Liver (tissue), 9 donors: Measurements from ENCODE around the gene ANKZF1. TPM values are rescaled to one million over a fixed set of nuclear protein-coding genes. Genes with fewer than 3 reads are reported as not detected.

Experiments used
- DNase-seq: peaks from one replicate; pipeline ENCODE4 v3.0.0-alpha.2; 2017; ENCODE audit warnings: low spot score
- H3K27ac ChIP-seq, 2 donors: one replicate each; pipeline ENCODE4 v1.7.0; 2013; ENCODE audit warnings: inconsistent platforms in 2 of 2, low read length in 2 of 2, control low read depth in 1 of 2, low read depth in 1 of 2, mild to moderate bottlenecking in 1 of 2
- H3K27me3 ChIP-seq, 4 donors: one replicate each; pipeline versions ENCODE4 v1.6.1 to v1.7.0; 2013; ENCODE audit warnings: low read length in 3 of 4, inconsistent platforms in 1 of 4, mild to moderate bottlenecking in 1 of 4, moderate library complexity in 1 of 4; ENCODE audit not compliant: control insufficient read depth in 4 of 4, insufficient read depth in 4 of 4
- H3K36me3 ChIP-seq, 4 donors: one replicate each; pipeline versions ENCODE4 v1.6.1 to v1.7.0; 2013; ENCODE audit warnings: low read length in 3 of 4, mild to moderate bottlenecking in 3 of 4, low read depth in 1 of 4, moderate library complexity in 1 of 4; ENCODE audit not compliant: control insufficient read depth in 4 of 4, insufficient read depth in 3 of 4
- H3K4me1 ChIP-seq, 4 donors: one replicate each; pipeline versions ENCODE4 v1.6.1 to v1.7.0; 2013; ENCODE audit warnings: low read length in 3 of 4, mild to moderate bottlenecking in 3 of 4, moderate library complexity in 1 of 4; ENCODE audit not compliant: control insufficient read depth in 4 of 4, insufficient read depth in 4 of 4
- H3K4me3 ChIP-seq, 3 donors: one replicate each; pipeline versions ENCODE4 v1.6.1 to v1.7.0; 2013; ENCODE audit warnings: low read length in 3 of 3, control low read depth in 1 of 3, low read depth in 1 of 3, mild to moderate bottlenecking in 1 of 3
- H3K9ac ChIP-seq, 2 donors: one replicate each; pipeline ENCODE4 v1.7.0; 2013; ENCODE audit warnings: low read length in 2 of 2, mild to moderate bottlenecking in 2 of 2, moderate library complexity in 2 of 2, control low read depth in 1 of 2, low read depth in 1 of 2
- H3K9me3 ChIP-seq, 4 donors: one replicate each; pipeline versions ENCODE4 v1.6.1 to v1.7.0; 2013; ENCODE audit warnings: low read length in 3 of 4; ENCODE audit not compliant: control insufficient read depth in 4 of 4
- EGR1 ChIP-seq, 2 donors: IDR thresholded peaks; 2 replicates each; pipeline ENCODE4 v1.6.1; 2016 to 2018; ENCODE audit warnings: antibody characterized with exemption in 2 of 2, low read depth in 2 of 2
- FOXA1 ChIP-seq: IDR thresholded peaks from 2 replicates; pipeline ENCODE4 v1.6.1; 2016; ENCODE audit warnings: antibody characterized with exemption
- FOXA2 ChIP-seq: IDR thresholded peaks from 2 replicates; pipeline ENCODE4 v1.6.1; 2016; ENCODE audit warnings: antibody characterized with exemption
- GABPA ChIP-seq, 2 donors: IDR thresholded peaks in 1 of 2; conservative IDR thresholded peaks in 1 of 2; 2 replicates each; pipeline ENCODE4 v1.6.1; 2016; ENCODE audit warnings: antibody characterized with exemption in 2 of 2, mild to moderate bottlenecking in 1 of 2, moderate library complexity in 1 of 2
- HNF4A ChIP-seq, 2 donors: conservative IDR thresholded peaks; 2 replicates each; pipeline ENCODE4 v1.6.1; 2016; ENCODE audit warnings: antibody characterized with exemption in 2 of 2, mild to moderate bottlenecking in 2 of 2
- JUND ChIP-seq, 2 donors: IDR thresholded peaks; 2 replicates each; pipeline ENCODE4 v1.6.1; 2016; ENCODE audit warnings: antibody characterized with exemption in 2 of 2
- NR2F2 ChIP-seq: IDR thresholded peaks from 2 replicates; pipeline ENCODE4 v1.6.1; 2016; ENCODE audit warnings: antibody characterized with exemption
- RAD21 ChIP-seq, 2 donors: IDR thresholded peaks; 2 replicates each; pipeline ENCODE4 v1.6.1; 2016; ENCODE audit warnings: antibody characterized with exemption in 2 of 2, mild to moderate bottlenecking in 2 of 2
- REST ChIP-seq: IDR thresholded peaks from 2 replicates; pipeline ENCODE4 v1.6.1; 2016; ENCODE audit warnings: antibody characterized with exemption, mild to moderate bottlenecking
- RXRA ChIP-seq, 2 donors: IDR thresholded peaks; 2 replicates each; pipeline ENCODE4 v1.6.1; 2017 to 2018; ENCODE audit warnings: antibody characterized with exemption in 2 of 2, mild to moderate bottlenecking in 1 of 2
- SP1 ChIP-seq: IDR thresholded peaks from 2 replicates; pipeline ENCODE4 v1.6.1; 2018; ENCODE audit warnings: antibody characterized with exemption, mild to moderate bottlenecking
- TAF1 ChIP-seq: conservative IDR thresholded peaks from 2 replicates; pipeline ENCODE4 v1.6.1; 2016; ENCODE audit warnings: antibody characterized with exemption, mild to moderate bottlenecking
- YY1 ChIP-seq: IDR thresholded peaks from 2 replicates; pipeline ENCODE4 v1.6.1; 2016; ENCODE audit warnings: antibody characterized with exemption, mild to moderate bottlenecking
- ZBTB33 ChIP-seq: IDR thresholded peaks from 2 replicates; pipeline ENCODE4 v1.6.1; 2016; ENCODE audit warnings: antibody characterized with exemption
- WGBS: extraction: QIAGEN DNeasy Blood & Tissue Kit; methylation state at CpG from one replicate; pipeline ENCODE4 v1.1.7; 2013; 5-methylcytosine and 5-hydroxymethylcytosine counted together
- polyA plus RNA-seq, 2 donors: library from polyadenylated mRNA; stranded (reverse) in 1 of 2; unstranded in 1 of 2; fragments of 200-250 nt in 1 of 2; fragments of >200 nt in 1 of 2; fragmentation: Nextera tagmentation in 1 of 2; extraction: Ambion mirVana in 1 of 2; gene quantifications; one replicate each; pipeline versions ENCODE4 v1.2.1 to v1.2.3, GENCODE V29; 2013 to 2015
- total RNA-seq, 2 donors: library from RNA; depleted of rRNA; stranded (reverse); fragments of >200 nt; gene quantifications; one replicate each; pipeline ENCODE4 v1.2.3, GENCODE V29; 2014
- TF ChIP-seq, protein P1 (sequence below): IDR thresholded peaks from 2 replicates; pipeline ENCODE4 v1.6.1; 2016; ENCODE audit warnings: antibody characterized with exemption
- TF ChIP-seq, protein P2 (sequence below): IDR thresholded peaks from 2 replicates; pipeline ENCODE4 v1.6.1; 2016; ENCODE audit warnings: antibody characterized with exemption
- TF ChIP-seq, protein P3 (sequence below): fragments of 150-350 bp; IDR thresholded peaks from 2 replicates; pipeline ENCODE4 v1.5.1; 2017; ENCODE audit warnings: improper control_type of control experiment, low read depth, low read length; ENCODE audit not compliant: missing input control
- donor health status: healthy.
- donor health status: healthy.
- donor health status: healthy.
- donor health status: healthy.
- donor health status: healthy.

Gene ANKZF1
- total and polyA plus RNA-seq, 4 donors = 9.0 to 30.6 (median 20.5) TPM

GRCh38 chr2:219261024-219261855 is 31.6 kb downstream of the ANKZF1 start:
- 75% methylated on average over 5 of the region's 5 CpGs for WGBS
- Histone ChIP-seq H3K36me3 (no peaks in the 10 kb centered on the region), H3K27me3 (no peaks in the 10 kb centered on the region), H3K27ac (no peak overlapping the region), H3K9me3 (no peaks in the 10 kb centered on the region), H3K4me1 (no peaks in the 10 kb centered on the region), H3K9ac (no peak overlapping the region), H3K4me3 (no peak overlapping the region)
- TF ChIP-seq RXRA (IDR thresholded peaks at IDR 0.05) (no peak), HNF4A (conservative IDR thresholded peaks at IDR 0.05) (no peak), TAF1 (no peak), ZBTB33 (no peak), EGR1 (IDR thresholded peaks at IDR 0.05; ENCODE audit: low read depth in 2 of 2) (no peak), SP1 (no peak), GABPA (IDR thresholded peaks at IDR 0.05 in 1 of 2, conservative IDR thresholded peaks at IDR 0.05 in 1 of 2) (no peak), JUND (IDR thresholded peaks at IDR 0.05) (no peak), FOXA1 (no peak), RAD21 (IDR thresholded peaks at IDR 0.05) (no peak), FOXA2 (no peak), NR2F2 (no peak), REST (no peak), YY1 (no peak)
- TF ChIP-seq, protein P1, sequence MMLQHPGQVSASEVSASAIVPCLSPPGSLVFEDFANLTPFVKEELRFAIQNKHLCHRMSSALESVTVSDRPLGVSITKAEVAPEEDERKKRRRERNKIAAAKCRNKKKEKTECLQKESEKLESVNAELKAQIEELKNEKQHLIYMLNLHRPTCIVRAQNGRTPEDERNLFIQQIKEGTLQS = no peak
- TF ChIP-seq, protein P2, sequence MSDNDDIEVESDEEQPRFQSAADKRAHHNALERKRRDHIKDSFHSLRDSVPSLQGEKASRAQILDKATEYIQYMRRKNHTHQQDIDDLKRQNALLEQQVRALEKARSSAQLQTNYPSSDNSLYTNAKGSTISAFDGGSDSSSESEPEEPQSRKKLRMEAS = no peak
- TF ChIP-seq, protein P3, sequence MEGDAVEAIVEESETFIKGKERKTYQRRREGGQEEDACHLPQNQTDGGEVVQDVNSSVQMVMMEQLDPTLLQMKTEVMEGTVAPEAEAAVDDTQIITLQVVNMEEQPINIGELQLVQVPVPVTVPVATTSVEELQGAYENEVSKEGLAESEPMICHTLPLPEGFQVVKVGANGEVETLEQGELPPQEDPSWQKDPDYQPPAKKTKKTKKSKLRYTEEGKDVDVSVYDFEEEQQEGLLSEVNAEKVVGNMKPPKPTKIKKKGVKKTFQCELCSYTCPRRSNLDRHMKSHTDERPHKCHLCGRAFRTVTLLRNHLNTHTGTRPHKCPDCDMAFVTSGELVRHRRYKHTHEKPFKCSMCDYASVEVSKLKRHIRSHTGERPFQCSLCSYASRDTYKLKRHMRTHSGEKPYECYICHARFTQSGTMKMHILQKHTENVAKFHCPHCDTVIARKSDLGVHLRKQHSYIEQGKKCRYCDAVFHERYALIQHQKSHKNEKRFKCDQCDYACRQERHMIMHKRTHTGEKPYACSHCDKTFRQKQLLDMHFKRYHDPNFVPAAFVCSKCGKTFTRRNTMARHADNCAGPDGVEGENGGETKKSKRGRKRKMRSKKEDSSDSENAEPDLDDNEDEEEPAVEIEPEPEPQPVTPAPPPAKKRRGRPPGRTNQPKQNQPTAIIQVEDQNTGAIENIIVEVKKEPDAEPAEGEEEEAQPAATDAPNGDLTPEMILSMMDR = no peak
- DNase-seq = no peak
